Activated CD4-positive, alpha-beta T cell treated with anti-CD3 and anti-CD28 coated beads for 36 hours (primary cell): ENCODE measurements around the gene ZNF322. TPM values are rescaled to one million over a fixed set of nuclear protein-coding genes. Genes with fewer than 3 reads are reported as not detected.
"Not testable (repeated sequence)": the region's sequence is repeated elsewhere in the genome, so short reads cannot be mapped to it uniquely, and the experiment has no call there.

Source experiments
- ATAC-seq: fragments of 200-7000 bp; cut with Tn5 transposase; one replicate; pipeline ENCODE4 v1.10.0; 2021; ENCODE audit warnings: mild to moderate bottlenecking, moderate library complexity
- CTCF ChIA-PET: fragments of 350-600 bp; sonication (Branson Sonifier 250); formaldehyde crosslinking; loops from one replicate; lab custom pipeline; 2021; ENCODE audit warnings: antibody characterized with exemption; lab: Charles Lee
- POLR2A ChIA-PET: fragments of 350-600 bp; sonication (Branson Sonifier 250); formaldehyde crosslinking; loops from one replicate; lab custom pipeline; 2021; ENCODE audit warnings: antibody characterized with exemption, inconsistent platforms; lab: Charles Lee
- DNase-seq: peaks from one replicate; pipeline ENCODE4 v3.0.0-alpha.2; 2020
- H3K27ac Mint-ChIP-seq: one replicate; pipeline ENCODE4 v1.8.0; 2021; ENCODE audit warnings: mixed read lengths
- H3K27me3 Mint-ChIP-seq: one replicate; pipeline ENCODE4 v1.8.0; 2021; ENCODE audit warnings: mixed read lengths
- H3K36me3 Mint-ChIP-seq: one replicate; pipeline ENCODE4 v1.8.0; 2021; ENCODE audit warnings: low read depth, mixed read lengths
- H3K4me1 Mint-ChIP-seq: one replicate; pipeline ENCODE4 v1.8.0; 2021; ENCODE audit warnings: mixed read lengths
- H3K4me3 Mint-ChIP-seq: one replicate; pipeline ENCODE4 v1.8.0; 2021; ENCODE audit warnings: mild to moderate bottlenecking, moderate library complexity, mixed read lengths
- H3K9me3 Mint-ChIP-seq: one replicate; pipeline ENCODE4 v1.8.0; 2021; ENCODE audit warnings: low read depth, mixed read lengths
- intact Hi-C, 2 experiments: fragments of 100-400 bp; cut with DNase I in 1 of 2; cut with micrococcal nuclease in 1 of 2; formaldehyde crosslinking; loops; one replicate each; pipeline versions ENCODE4 v1.14.2 to v1.15.1; 2022 to 2024; cut with DNase I, micrococcal nuclease
- total RNA-seq, 2 experiments: library from RNA; stranded (reverse); gene quantifications; one replicate each; pipeline ENCODE4 v1.2.3, GENCODE V29; 2021

Gene ZNF322
- 1 to 10 TPM; 5.2 to 8.4 TPM for total RNA-seq

- Mint-ChIP-seq H3K4me3 (peak within 1 kb of the TSS; percentile 74), H3K36me3 (peaks cover 20% of the 10 kb centered on the region), H3K9me3 (no peaks in the 10 kb centered on the region), H3K27ac (peak within 1 kb of the TSS; percentile 37), H3K27me3 (peaks cover 24% of the 10 kb centered on the region), H3K4me1 (peaks cover 27% of the 10 kb centered on the region)
- intact Hi-C loops = loop anchor here in 1 of 2 experiments (2.0 kb wide), 1 partner anchor 63 kb away; the partner anchor contains the start of gene ABT1
- ChIA-PET POLR2A (interaction anchor here (0.6 kb wide), 1 partner anchor 319 kb away, joined by 3 read pairs; no protein-coding TSS in a partner anchor), CTCF (interaction anchor here (0.7 to 1.5 kb wide), 2 partner anchors 28 to 47 kb away, joined by 3 to 4 read pairs; no protein-coding TSS in a partner anchor)
- DNase-seq = peak; percentile 94
- peak; percentile 100 for ATAC-seq
Measured at GRCh38 chr6:26659042-26659999, at the start of gene ZNF322. Gene ZNF322, minus strand, starts transcription at chr6:26659746. Its CDS starts 21,193 bp downstream, at chr6:26638553.

- POLR2A ChIA-PET, H3K4me3 Mint-ChIP-seq, H3K27ac Mint-ChIP-seq, CTCF ChIA-PET, H3K4me1 Mint-ChIP-seq, DNase-seq, H3K9me3 Mint-ChIP-seq, H3K36me3 Mint-ChIP-seq, ATAC-seq, intact Hi-C loops, H3K27me3 Mint-ChIP-seq: not testable (repeated sequence)
Measured at GRCh38 chr6:26705780-26706179, 46.2 kb upstream of the ZNF322 start.

- CTCF ChIA-PET, H3K4me1 Mint-ChIP-seq, H3K27me3 Mint-ChIP-seq, H3K4me3 Mint-ChIP-seq, H3K27ac Mint-ChIP-seq, POLR2A ChIA-PET, DNase-seq, ATAC-seq, intact Hi-C loops, H3K36me3 Mint-ChIP-seq, H3K9me3 Mint-ChIP-seq: not testable (repeated sequence)
Measured at GRCh38 chr6:26705352-26705751, 45.8 kb upstream of the ZNF322 start.

GRCh38 chr6:26701023-26701747 lies 41.6 kb upstream of the ZNF322 start:
- POLR2A ChIA-PET, H3K4me3 Mint-ChIP-seq: not testable (repeated sequence)

GRCh38 chr6:26697496-26697895 lies 38.0 kb upstream of the ZNF322 start:
- H3K4me3 Mint-ChIP-seq, POLR2A ChIA-PET, H3K27me3 Mint-ChIP-seq, ATAC-seq, intact Hi-C loops, DNase-seq, H3K4me1 Mint-ChIP-seq, H3K27ac Mint-ChIP-seq, H3K36me3 Mint-ChIP-seq, H3K9me3 Mint-ChIP-seq, CTCF ChIA-PET: not testable (repeated sequence)

More at GRCh38 chr6:26701023-26701747, 41.6 kb upstream of the ZNF322 start:
- CTCF ChIA-PET, H3K27me3 Mint-ChIP-seq, H3K27ac Mint-ChIP-seq, H3K4me1 Mint-ChIP-seq, intact Hi-C loops, ATAC-seq, DNase-seq, H3K36me3 Mint-ChIP-seq, H3K9me3 Mint-ChIP-seq: not testable (repeated sequence)

GRCh38 chr6:26689324-26689947 lies 29.9 kb upstream of the ZNF322 start:
- H3K27me3 Mint-ChIP-seq, CTCF ChIA-PET, DNase-seq, H3K36me3 Mint-ChIP-seq, H3K9me3 Mint-ChIP-seq, intact Hi-C loops, POLR2A ChIA-PET, H3K27ac Mint-ChIP-seq, H3K4me3 Mint-ChIP-seq, H3K4me1 Mint-ChIP-seq, ATAC-seq: not testable (repeated sequence)

- H3K4me1 Mint-ChIP-seq, H3K36me3 Mint-ChIP-seq, H3K27me3 Mint-ChIP-seq, H3K9me3 Mint-ChIP-seq, ATAC-seq, POLR2A ChIA-PET, H3K27ac Mint-ChIP-seq, DNase-seq, CTCF ChIA-PET, H3K4me3 Mint-ChIP-seq, intact Hi-C loops: not testable (repeated sequence)
Measured at GRCh38 chr6:26682435-26683042, 23.0 kb upstream of the ZNF322 start.

- ATAC-seq, H3K36me3 Mint-ChIP-seq, H3K4me3 Mint-ChIP-seq, CTCF ChIA-PET, H3K27ac Mint-ChIP-seq, DNase-seq, H3K27me3 Mint-ChIP-seq, POLR2A ChIA-PET, H3K9me3 Mint-ChIP-seq, intact Hi-C loops, H3K4me1 Mint-ChIP-seq: not testable (repeated sequence)
Measured at GRCh38 chr6:26673287-26673686, 13.7 kb upstream of the ZNF322 start.

GRCh38 chr6:26670558-26670957 lies 11.0 kb upstream of the ZNF322 start:
- ATAC-seq, POLR2A ChIA-PET, H3K27me3 Mint-ChIP-seq, H3K27ac Mint-ChIP-seq, H3K4me3 Mint-ChIP-seq, CTCF ChIA-PET, H3K9me3 Mint-ChIP-seq, H3K4me1 Mint-ChIP-seq, DNase-seq, intact Hi-C loops, H3K36me3 Mint-ChIP-seq: not testable (repeated sequence)

GRCh38 chr6:26670003-26670402 lies 10.5 kb upstream of the ZNF322 start:
- POLR2A ChIA-PET, intact Hi-C loops, ATAC-seq, H3K4me3 Mint-ChIP-seq, H3K27ac Mint-ChIP-seq, H3K4me1 Mint-ChIP-seq, H3K9me3 Mint-ChIP-seq, H3K36me3 Mint-ChIP-seq, DNase-seq, CTCF ChIA-PET: not testable (repeated sequence)
- H3K27me3 Mint-ChIP-seq = peaks cover 11% of the 10 kb centered on the region

- peaks cover 27% of the 10 kb centered on the region for H3K27me3 Mint-ChIP-seq
- H3K4me1 Mint-ChIP-seq = peaks cover 25% of the 10 kb centered on the region
- ATAC-seq (peak; percentile 68), DNase-seq (peak; percentile 28)
- H3K9me3 Mint-ChIP-seq = no peaks in the 10 kb centered on the region
- H3K36me3 Mint-ChIP-seq = peaks cover 15% of the 10 kb centered on the region
- peak overlapping the region; percentile 28 for H3K27ac Mint-ChIP-seq
- POLR2A ChIA-PET = interaction anchor here (0.6 kb wide), 1 partner anchor 318 kb away, joined by 3 read pairs; no protein-coding TSS in a partner anchor
- peak overlapping the region; percentile 74 for H3K4me3 Mint-ChIP-seq
- CTCF ChIA-PET = interaction anchor here (0.7 to 1.5 kb wide), 2 partner anchors 28 to 48 kb away, joined by 3 to 4 read pairs; no protein-coding TSS in a partner anchor
- intact Hi-C loops = loop anchor here in 1 of 2 experiments (2.0 kb wide), 1 partner anchor 63 kb away; the partner anchor contains the start of gene ABT1
Measured at GRCh38 chr6:26660000-26660361, 435 bp upstream of the ZNF322 start.
